GM12874 (cell line): ENCODE results near the gene ITLN1.

Experiments
- TF ChIP-seq, protein P1 (sequence below): IDR thresholded peaks from 2 replicates; pipeline ENCODE4 v1.5.1; 2011; ENCODE audit warnings: low read depth, mild to moderate bottlenecking, control low read depth, low read length, moderate library complexity; ENCODE audit not compliant: insufficient read depth

ITLN1 gene

DNA sequence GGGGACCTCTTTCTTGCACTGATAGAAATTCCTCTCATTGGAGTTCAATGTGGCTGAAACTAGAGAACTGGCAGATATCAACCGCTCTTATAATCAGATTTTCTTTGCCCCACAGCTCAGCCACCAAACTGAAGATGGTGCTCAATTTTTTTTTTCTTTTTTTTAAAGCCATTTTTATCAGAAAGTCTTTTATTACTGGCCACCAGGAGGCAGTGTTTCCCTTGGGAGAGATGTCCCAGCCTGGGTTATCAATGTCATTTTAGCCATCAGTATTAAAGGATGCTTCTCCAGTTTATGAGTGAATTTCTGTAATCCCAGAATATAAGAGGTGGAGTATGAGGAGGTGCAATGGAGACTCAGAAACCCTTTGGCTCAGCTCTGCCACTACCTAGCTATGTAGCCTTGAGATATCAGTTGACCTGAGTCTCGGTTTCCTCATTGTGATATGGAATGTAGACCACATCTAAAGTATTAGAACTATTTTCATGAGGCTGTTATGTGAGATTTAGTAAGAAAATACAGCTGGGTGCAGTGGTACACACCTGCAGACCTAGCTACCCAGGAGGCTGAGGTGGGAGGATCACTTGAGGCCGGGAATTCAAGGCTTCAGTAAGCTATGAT is 49.9 kb downstream of the ITLN1 start:
- TF ChIP-seq, protein P1, sequence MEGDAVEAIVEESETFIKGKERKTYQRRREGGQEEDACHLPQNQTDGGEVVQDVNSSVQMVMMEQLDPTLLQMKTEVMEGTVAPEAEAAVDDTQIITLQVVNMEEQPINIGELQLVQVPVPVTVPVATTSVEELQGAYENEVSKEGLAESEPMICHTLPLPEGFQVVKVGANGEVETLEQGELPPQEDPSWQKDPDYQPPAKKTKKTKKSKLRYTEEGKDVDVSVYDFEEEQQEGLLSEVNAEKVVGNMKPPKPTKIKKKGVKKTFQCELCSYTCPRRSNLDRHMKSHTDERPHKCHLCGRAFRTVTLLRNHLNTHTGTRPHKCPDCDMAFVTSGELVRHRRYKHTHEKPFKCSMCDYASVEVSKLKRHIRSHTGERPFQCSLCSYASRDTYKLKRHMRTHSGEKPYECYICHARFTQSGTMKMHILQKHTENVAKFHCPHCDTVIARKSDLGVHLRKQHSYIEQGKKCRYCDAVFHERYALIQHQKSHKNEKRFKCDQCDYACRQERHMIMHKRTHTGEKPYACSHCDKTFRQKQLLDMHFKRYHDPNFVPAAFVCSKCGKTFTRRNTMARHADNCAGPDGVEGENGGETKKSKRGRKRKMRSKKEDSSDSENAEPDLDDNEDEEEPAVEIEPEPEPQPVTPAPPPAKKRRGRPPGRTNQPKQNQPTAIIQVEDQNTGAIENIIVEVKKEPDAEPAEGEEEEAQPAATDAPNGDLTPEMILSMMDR, result peak; percentile 39; the same call in 1 of the 2 replicates

DNA sequence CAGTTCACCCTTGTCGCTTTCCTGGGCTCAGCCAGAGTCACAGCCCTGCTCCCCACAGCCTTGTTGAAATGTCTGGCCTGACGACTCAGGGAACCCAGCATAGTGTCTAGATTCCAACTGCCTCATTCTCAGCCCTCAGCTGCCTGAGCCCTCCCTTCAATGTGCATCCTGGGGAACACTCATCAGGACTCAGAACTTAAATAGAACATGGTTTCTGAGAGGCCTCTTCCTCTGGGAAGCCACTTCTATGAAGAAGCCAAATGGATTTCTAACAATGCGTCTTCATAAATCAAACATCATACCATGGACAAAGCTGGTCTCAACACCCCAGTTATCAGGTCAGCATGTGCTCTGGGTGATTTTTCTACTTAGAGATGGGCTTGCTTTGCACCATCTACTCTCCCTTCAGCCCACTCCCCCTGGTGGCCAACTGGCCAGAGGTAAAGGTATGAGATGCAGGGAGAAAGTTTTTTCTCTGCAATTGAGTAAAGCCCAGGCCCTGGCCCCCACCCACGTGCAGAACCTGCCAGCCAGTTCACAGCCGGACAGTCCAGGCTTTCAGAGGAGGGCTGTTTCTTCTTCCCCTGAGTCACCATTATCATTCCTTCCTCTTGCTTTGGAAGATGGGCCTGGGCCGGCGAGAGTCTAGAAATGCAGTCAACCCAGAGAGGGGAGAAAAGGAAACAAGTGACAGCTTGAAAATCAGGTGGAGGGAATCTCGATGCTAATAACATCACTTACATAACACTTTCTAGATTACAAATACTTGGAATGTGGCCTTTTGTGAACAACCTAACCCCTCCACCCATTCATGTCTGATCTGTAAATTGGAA is 54.4 kb downstream of the ITLN1 start:
- TF ChIP-seq, protein P1, result peak; percentile 79

DNA sequence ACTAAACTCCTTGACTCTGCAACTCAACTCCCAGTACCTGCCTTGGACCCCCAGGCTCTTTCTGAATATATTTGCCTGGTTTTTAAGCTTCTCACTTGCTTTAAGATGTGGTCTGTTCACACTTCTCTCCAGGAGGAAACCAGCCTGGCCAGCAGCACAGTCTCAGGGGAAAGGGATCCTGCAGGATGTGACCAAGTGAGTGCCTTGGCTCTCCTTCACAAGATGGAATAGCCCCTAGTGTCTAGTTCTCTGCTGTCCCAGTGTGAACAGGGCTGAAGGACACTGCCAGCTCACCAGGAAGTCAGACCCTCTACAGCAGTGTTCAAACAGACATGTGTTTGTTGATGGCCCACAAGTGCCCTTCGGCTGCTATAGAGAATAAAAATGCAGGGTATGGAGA is 55.2 kb downstream of the ITLN1 start:
- TF ChIP-seq, protein P1, result no peak

DNA sequence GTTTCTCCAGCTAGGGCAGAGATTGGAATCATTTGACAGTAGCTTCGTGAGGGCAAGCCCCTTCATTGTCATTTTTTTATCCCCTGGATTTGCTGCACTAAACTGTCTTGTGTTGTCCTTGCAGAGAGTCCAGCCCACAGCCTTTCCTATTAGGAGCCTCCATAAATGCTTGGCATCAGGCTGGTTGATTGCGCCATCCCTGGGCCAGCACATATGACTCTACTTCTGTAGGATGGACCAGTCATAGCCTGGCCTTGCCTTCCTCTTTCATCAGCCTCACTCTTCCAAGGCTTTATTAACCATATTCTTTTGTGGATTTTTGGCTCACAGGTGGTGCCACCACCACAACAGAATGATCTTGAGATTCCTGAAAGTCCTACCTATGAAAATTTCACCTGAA is 57.6 kb downstream of the ITLN1 start:
- TF ChIP-seq, protein P1, result no peak

DNA sequence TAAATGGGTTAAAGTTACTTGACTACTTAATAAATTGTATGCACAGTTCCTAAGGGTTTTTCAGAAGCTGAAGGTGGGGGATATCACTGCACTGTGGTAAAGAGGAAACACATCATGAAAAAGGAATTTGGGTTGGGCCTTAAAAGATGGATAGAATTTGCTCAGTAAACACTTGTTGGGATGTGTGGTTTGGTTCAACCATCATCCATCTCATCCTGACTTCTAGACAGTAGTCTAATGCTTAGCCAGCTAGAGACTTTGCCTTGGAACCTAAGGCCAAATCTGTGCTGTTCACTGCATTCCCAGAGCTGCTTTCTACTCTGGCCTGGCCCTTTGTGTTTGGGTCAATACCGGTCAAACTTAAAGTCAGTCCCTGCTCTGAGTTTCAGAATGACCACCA is 58.4 kb downstream of the ITLN1 start:
- TF ChIP-seq, protein P1, result no peak
